Fibroblast of mammary gland (primary cell): ENCODE measurements around the gene BCL11A.
"Not testable (repeated sequence)": the region's sequence is repeated elsewhere in the genome, so short reads cannot be mapped to it uniquely, and the experiment has no call there.

Experiments
- DNase-seq: peaks from one replicate; pipeline ENCODE4 v3.0.0-alpha.2; 2010; ENCODE audit warnings: low read depth
- H3K4me3 ChIP-seq: 2 replicates; pipeline ENCODE4 v1.5.1; 2011; ENCODE audit warnings: low read depth, mild to moderate bottlenecking, low read length, moderate library complexity; ENCODE audit not compliant: control insufficient read depth
- CTCF ChIP-seq: conservative IDR thresholded peaks from 2 replicates; pipeline ENCODE4 v1.5.1; 2011; ENCODE audit warnings: low read depth, low read length, inconsistent platforms; ENCODE audit not compliant: control insufficient read depth, insufficient read depth

BCL11A gene

GRCh38 chr2:60426341-60426740 lies 127.1 kb downstream of the BCL11A start:
- H3K4me3 ChIP-seq = no peak overlapping the region
- TF ChIP-seq CTCF = no peak
- DNase-seq = no peak

- H3K4me3 ChIP-seq = no peak overlapping the region
- no peak for TF ChIP-seq CTCF
- DNase-seq = no peak
Measured at GRCh38 chr2:60424233-60424632, 129.2 kb downstream of the BCL11A start.

- no peak for DNase-seq
- TF ChIP-seq CTCF = no peak
- H3K4me3 ChIP-seq = no peak overlapping the region
Measured at GRCh38 chr2:60423505-60423904, 129.9 kb downstream of the BCL11A start.

- no peak for TF ChIP-seq CTCF
- H3K4me3 ChIP-seq = no peak overlapping the region
- no peak for DNase-seq
Measured at GRCh38 chr2:60422826-60423483, 130.5 kb downstream of the BCL11A start.

GRCh38 chr2:60417210-60417609 lies 136.2 kb downstream of the BCL11A start:
- DNase-seq, H3K4me3 ChIP-seq: not testable (repeated sequence)

GRCh38 chr2:60416221-60417008 lies 137.0 kb downstream of the BCL11A start:
- no peak for TF ChIP-seq CTCF
- no peak for DNase-seq
- no peak overlapping the region for H3K4me3 ChIP-seq

GRCh38 chr2:60415814-60416213 lies 137.6 kb downstream of the BCL11A start:
- no peak for DNase-seq
- H3K4me3 ChIP-seq = no peak overlapping the region
- no peak for TF ChIP-seq CTCF
